GM08714 (cell line): ENCODE measurements around the gene FAM83F.
"Not testable (repeated sequence)": the region's sequence is repeated elsewhere in the genome, so short reads cannot be mapped to it uniquely, and the experiment has no call there.

ENCODE experiments used
- H3K4me3 ChIP-seq: fragments of 200-500 bp; sonication (Bioruptor generic); 2 replicates; pipeline ENCODE4 v1.5.1; 2014; ENCODE audit warnings: mild to moderate bottlenecking, low read length, inconsistent platforms
- ZNF274 ChIP-seq: IDR thresholded peaks from 2 replicates; pipeline ENCODE4 v1.6.1; 2012; ENCODE audit warnings: mild to moderate bottlenecking, low read depth, low read length

The FAM83F gene

GRCh38 chr22:39979048-39979447, 15.7 kb upstream of the FAM83F start:
- no peak for TF ChIP-seq ZNF274
- no peak overlapping the region for H3K4me3 ChIP-seq

GRCh38 chr22:39979458-39979857, 15.3 kb upstream of the FAM83F start:
- H3K4me3 ChIP-seq: no peak overlapping the region
- no peak for TF ChIP-seq ZNF274

GRCh38 chr22:39980596-39980995, 14.2 kb upstream of the FAM83F start:
- no peak overlapping the region for H3K4me3 ChIP-seq
- no peak for TF ChIP-seq ZNF274

GRCh38 chr22:39983346-39983745, 11.4 kb upstream of the FAM83F start:
- no peak overlapping the region for H3K4me3 ChIP-seq
- no peak for TF ChIP-seq ZNF274

- no peak overlapping the region for H3K4me3 ChIP-seq
- TF ChIP-seq ZNF274: no peak
These were observed 10.7 kb upstream of the FAM83F start for GRCh38 chr22:39984006-39984405.

GRCh38 chr22:39984746-39985145, 10.0 kb upstream of the FAM83F start:
- no peak for TF ChIP-seq ZNF274
- no peak overlapping the region for H3K4me3 ChIP-seq

GRCh38 chr22:39985383-39986035, 9.2 kb upstream of the FAM83F start:
- TF ChIP-seq ZNF274: no peak
- no peak overlapping the region for H3K4me3 ChIP-seq

- H3K4me3 ChIP-seq: no peak overlapping the region
- TF ChIP-seq ZNF274: no peak
These were observed 6.2 kb upstream of the FAM83F start for GRCh38 chr22:39988386-39989114.

- no peak for TF ChIP-seq ZNF274
- no peak overlapping the region for H3K4me3 ChIP-seq
These were observed 5.1 kb upstream of the FAM83F start for GRCh38 chr22:39989633-39990032.

- TF ChIP-seq ZNF274: no peak
- no peak overlapping the region for H3K4me3 ChIP-seq
These were observed 4.1 kb upstream of the FAM83F start for GRCh38 chr22:39990686-39991085.

GRCh38 chr22:39991159-39991860, 3.4 kb upstream of the FAM83F start:
- no peak overlapping the region for H3K4me3 ChIP-seq
- no peak for TF ChIP-seq ZNF274

GRCh38 chr22:39992088-39992826, 2.5 kb upstream of the FAM83F start:
- no peak for TF ChIP-seq ZNF274
- H3K4me3 ChIP-seq: no peak overlapping the region

GRCh38 chr22:39992894-39993293, 1.9 kb upstream of the FAM83F start:
- H3K4me3 ChIP-seq: not testable (repeated sequence)

- no peak for TF ChIP-seq ZNF274
- no peak overlapping the region for H3K4me3 ChIP-seq
These were observed 651 bp upstream of the FAM83F start for GRCh38 chr22:39994041-39994565.
